ENCODE results near the gene NT5C.
"Not testable (repeated sequence)": the region's sequence is repeated elsewhere in the genome, so short reads cannot be mapped to it uniquely, and the experiment has no call there.

Gene NT5C

DNA sequence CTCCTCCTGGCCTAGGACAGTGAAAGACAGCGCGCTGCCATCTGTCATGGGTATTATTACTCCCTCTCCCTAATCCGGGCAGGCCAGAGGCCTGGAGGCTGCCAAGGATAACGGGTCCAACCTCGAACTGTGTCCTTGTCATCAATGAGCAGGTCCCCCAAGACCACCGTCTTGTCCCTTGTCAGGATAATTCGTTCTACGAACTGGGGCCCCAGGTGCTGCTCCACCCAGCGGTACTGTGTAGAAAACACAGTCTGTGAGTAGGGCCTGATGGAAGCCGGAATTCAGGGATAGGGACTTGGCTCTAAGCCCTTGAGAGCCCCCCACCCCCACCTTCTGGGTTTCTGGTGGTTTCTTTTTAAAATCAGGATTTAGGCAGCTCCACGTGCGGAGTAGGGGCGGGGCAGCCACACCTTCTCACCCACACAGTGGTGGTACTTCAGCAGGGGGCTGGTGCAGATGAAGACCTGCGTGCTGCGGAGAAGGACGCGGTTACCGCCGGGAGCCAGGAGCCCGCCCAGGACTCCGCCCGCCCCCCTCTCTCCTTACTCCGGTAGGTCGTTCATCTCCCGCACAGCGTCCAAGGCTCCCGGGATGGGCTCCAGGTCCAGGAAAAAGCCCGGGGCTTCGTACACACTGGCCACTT lies 787 bp downstream of the NT5C start:
- Histone ChIP-seq H3K9me3 (no peaks in the 10 kb centered on the region), H3K27ac (peak overlapping the region; percentile 79 to 85), H3K27me3 (no peaks in the 10 kb centered on the region), H3K36me3 (peaks cover 0 to 19% (median 0%) of the 10 kb centered on the region in 3 donors), H3K4me1 (peaks cover 0 to 15% (median 5%) of the 10 kb centered on the region in 4 donors), H3K4me3 (peak overlapping the region; percentile 61 to 63)
- TF ChIP-seq, protein P1, sequence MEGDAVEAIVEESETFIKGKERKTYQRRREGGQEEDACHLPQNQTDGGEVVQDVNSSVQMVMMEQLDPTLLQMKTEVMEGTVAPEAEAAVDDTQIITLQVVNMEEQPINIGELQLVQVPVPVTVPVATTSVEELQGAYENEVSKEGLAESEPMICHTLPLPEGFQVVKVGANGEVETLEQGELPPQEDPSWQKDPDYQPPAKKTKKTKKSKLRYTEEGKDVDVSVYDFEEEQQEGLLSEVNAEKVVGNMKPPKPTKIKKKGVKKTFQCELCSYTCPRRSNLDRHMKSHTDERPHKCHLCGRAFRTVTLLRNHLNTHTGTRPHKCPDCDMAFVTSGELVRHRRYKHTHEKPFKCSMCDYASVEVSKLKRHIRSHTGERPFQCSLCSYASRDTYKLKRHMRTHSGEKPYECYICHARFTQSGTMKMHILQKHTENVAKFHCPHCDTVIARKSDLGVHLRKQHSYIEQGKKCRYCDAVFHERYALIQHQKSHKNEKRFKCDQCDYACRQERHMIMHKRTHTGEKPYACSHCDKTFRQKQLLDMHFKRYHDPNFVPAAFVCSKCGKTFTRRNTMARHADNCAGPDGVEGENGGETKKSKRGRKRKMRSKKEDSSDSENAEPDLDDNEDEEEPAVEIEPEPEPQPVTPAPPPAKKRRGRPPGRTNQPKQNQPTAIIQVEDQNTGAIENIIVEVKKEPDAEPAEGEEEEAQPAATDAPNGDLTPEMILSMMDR (IDR thresholded peaks at IDR 0.05): peak in 1 of 2 experiments; percentile 26
- no peak for DNase-seq
- intact Hi-C loops (cut with DNase I; ENCODE audit: low total_unique reads): no loop called here

DNA sequence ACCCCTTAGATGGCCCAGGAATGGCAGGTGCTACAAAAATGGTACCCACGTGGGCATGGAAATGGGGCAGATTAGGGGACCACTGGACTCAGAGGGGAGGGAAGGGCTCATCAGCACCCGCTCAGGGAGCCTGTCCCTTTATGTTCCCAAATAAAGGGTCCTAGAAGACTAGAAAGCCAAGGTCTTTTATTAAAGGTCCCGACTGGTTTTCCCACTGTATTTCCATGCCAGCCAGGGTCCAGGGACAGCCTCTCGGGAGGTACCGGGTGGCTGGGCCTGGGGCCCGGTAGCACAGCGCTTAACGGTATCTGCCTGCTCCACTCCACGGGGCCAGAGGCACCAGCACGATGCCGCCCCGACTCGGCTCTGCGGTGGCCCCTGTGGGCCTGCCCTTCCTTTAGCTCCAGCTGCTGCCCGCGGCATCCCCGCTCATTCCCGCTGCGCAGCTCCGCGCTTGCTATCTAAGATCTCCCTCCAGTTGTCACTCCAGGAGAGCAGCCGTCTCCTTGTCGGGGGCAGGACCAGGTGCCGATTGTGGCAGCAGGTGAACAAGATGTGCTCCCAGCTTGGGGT lies 1.4 kb downstream of the NT5C start:
- DNase-seq: no peak
- peak overlapping the region; percentile 61 to 63 for H3K4me3 ChIP-seq
- H3K27ac ChIP-seq: peak overlapping the region; percentile 79 to 85
- H3K36me3 ChIP-seq: peaks cover 0 to 19% (median 0%) of the 10 kb centered on the region in 3 donors
- intact Hi-C loops (cut with DNase I; ENCODE audit: low total_unique reads): no loop called here
- TF ChIP-seq, protein P1 (IDR thresholded peaks at IDR 0.05): no peak
- H3K4me1 ChIP-seq: peaks cover 0 to 15% (median 5%) of the 10 kb centered on the region in 4 donors
- H3K27me3 ChIP-seq: no peaks in the 10 kb centered on the region
- H3K9me3 ChIP-seq: no peaks in the 10 kb centered on the region

DNA sequence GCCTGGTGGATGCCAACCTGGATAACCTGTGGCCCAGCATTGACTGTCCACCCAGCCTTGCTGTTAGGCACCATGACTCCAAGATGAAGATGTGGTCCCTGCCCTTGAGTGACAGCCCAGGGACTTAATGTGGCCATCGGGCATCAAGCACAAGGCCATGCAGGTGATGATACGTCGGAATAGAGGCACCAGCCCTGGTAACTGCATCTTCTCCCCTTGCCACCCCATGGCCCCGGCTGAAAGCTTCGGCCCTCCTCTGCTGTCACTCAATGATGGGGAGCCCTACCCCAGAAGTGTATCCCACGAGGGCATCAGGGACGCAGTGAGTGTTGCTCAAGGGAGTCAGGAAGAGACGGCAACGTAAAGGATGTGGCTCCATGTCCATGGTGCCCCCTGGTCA lies 2.0 kb downstream of the NT5C start:
- no peak for DNase-seq
- Histone ChIP-seq H3K27me3 (no peaks in the 10 kb centered on the region), H3K4me3 (no peak overlapping the region), H3K27ac (no peak overlapping the region), H3K4me1 (peaks cover 0 to 16% (median 5%) of the 10 kb centered on the region in 4 donors), H3K9me3 (no peaks in the 10 kb centered on the region), H3K36me3 (peaks cover 0 to 19% (median 0%) of the 10 kb centered on the region in 3 donors)
- TF ChIP-seq, protein P1 (IDR thresholded peaks at IDR 0.05): no peak
- intact Hi-C loops (cut with DNase I; ENCODE audit: low total_unique reads): no loop called here

- Histone ChIP-seq H3K27ac (no peak overlapping the region), H3K9me3 (no peaks in the 10 kb centered on the region), H3K27me3 (no peaks in the 10 kb centered on the region), H3K36me3 (peaks cover 0 to 19% (median 0%) of the 10 kb centered on the region in 3 donors), H3K4me1 (peaks cover 0 to 22% (median 5%) of the 10 kb centered on the region in 4 donors), H3K4me3 (no peak overlapping the region)
- intact Hi-C loops (cut with DNase I; ENCODE audit: low total_unique reads): no loop called here
- no peak for DNase-seq
- TF ChIP-seq, protein P1 (IDR thresholded peaks at IDR 0.05): no peak
Observed at GRCh38 chr17:75128694-75129505, 2.6 kb downstream of the NT5C start.

- H3K27ac ChIP-seq: not testable (repeated sequence)
Observed at GRCh38 chr17:75127936-75128335, 3.6 kb downstream of the NT5C start.

More at GRCh38 chr17:75127936-75128335, 3.6 kb downstream of the NT5C start:
- intact Hi-C loops (cut with DNase I; ENCODE audit: low total_unique reads); H3K9me3 ChIP-seq; H3K4me3 ChIP-seq; H3K27me3 ChIP-seq; DNase-seq: not testable (repeated sequence)
- peaks cover 0 to 22% (median 5%) of the 10 kb centered on the region in 4 donors for H3K4me1 ChIP-seq
- peaks cover 0 to 19% (median 0%) of the 10 kb centered on the region in 3 donors for H3K36me3 ChIP-seq
